Activated CD8-positive, alpha-beta memory T cell treated with anti-CD3 and anti-CD28 coated beads, Interleukin-2, amount 10 ng/mL, durations not matched to agents 7 days and 5 days (primary cell): ENCODE data around the gene CACYBP. TPM values are rescaled to one million over a fixed set of nuclear protein-coding genes. Genes with fewer than 3 reads are reported as not detected.

ENCODE experiments used
- total RNA-seq, 2 experiments: library from RNA; stranded (reverse); gene quantifications; one replicate each; pipeline ENCODE4 v1.2.3, GENCODE V29; 2021

CACYBP gene
- total RNA-seq, 2 experiments from 2014 or later = 210 to 287 TPM

Other genes starting within 250 kb of the CACYBP start
- gene MRPS14, start 23.5 kb downstream of the CACYBP start, total RNA-seq = 10 to 100 TPM; 33.5 to 40.4 TPM
- gene TNN, start 67.9 kb downstream of the CACYBP start, total RNA-seq = not detected
- gene KIAA0040, start 192.8 kb downstream of the CACYBP start, total RNA-seq = 10 to 100 TPM; 54.8 to 64.3 TPM